Measurements from ENCODE around the gene SP6. TPM values are rescaled to one million over a fixed set of nuclear protein-coding genes. Genes with fewer than 3 reads are reported as not detected.

SP6 gene
- total and polyA plus RNA-seq, 2 of the 4 experiments (the other 2 are of a cell fraction), result under 0.01 to 0.31 TPM

DNA sequence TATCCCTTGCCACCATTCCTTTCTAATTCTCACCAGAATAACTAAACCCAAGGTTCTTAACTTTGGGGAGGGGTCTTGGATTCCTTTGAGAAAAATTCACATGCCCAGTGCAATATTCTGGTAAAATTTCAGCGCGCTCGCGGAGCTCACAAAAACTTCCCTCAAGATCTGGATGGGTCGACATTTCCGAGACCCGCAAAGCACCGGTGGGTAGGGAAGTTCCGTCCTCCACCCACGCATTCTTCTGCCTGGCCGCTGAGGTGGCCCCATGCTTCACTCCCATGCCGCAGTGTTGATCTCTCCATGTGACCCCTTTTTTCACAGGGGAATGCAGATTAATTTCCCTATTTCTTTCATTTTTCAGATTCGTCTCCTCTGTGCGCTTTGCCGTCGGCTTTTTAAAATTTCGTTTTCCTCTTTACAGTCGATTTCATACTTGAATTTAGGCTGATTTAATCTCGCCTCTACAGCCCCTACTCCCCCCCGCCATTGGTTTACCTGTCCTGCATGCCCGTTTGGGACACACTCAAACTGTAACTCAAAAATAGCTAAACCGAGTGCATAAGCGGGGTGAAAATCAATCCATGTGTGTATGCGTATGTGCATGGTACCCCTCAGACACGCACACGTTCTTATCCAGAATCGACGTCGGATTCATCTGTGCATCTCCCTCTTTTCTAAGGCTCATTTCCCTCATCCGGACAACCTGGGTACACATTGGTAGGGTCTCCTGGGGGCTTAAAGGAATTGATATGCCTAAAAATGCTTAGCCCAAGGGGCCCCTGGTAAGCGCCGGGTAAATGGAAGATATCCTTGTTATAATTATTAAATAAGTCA, 1.4 kb upstream of the SP6 start:
- Histone ChIP-seq H3K4me3 (ENCODE audit: insufficient read depth, low read depth, low read length) (no peak overlapping the region), H3K27me3 (ENCODE audit: control insufficient read depth, insufficient read depth, low read length) (peaks cover 86% of the 10 kb centered on the region), H2AFZ (replicated peaks; ENCODE audit: low read length, poor library complexity) (no peak overlapping the region), H2BK120ac (ENCODE audit: low read depth, low read length) (no peak overlapping the region), H3K9ac (ENCODE audit: low read depth, low read length) (no peak overlapping the region), H3K79me1 (ENCODE audit: low read depth in 1 of 2, low read length in 2 of 2) (no peaks in the 10 kb centered on the region), H3K36me3 (ENCODE audit: control insufficient read depth, insufficient read depth, low read length) (no peaks in the 10 kb centered on the region), H3K4ac (ENCODE audit: low read depth, low read length) (no peak overlapping the region), H3K27ac (ENCODE audit: insufficient read depth, low read length) (no peak overlapping the region), H3K18ac (ENCODE audit: low read depth, low read length) (no peak overlapping the region), H4K91ac (ENCODE audit: insufficient read depth, low read depth, low read length) (no peak overlapping the region), H3K4me2 (ENCODE audit: low read depth, low read length) (no peak overlapping the region), H3K56ac (ENCODE audit: extremely low read depth, insufficient read depth, low read length) (no peak overlapping the region), H2AK9ac (replicated peaks; ENCODE audit: low read depth, low read length, poor library complexity) (no peak overlapping the region), H3K4me1 (ENCODE audit: control insufficient read depth, insufficient read depth, low read length) (no peaks in the 10 kb centered on the region), H3K9me1 (ENCODE audit: insufficient read depth, low read length) (no peaks in the 10 kb centered on the region), H3K14ac (replicated peaks; ENCODE audit: low read depth, low read length) (no peak overlapping the region), H4K20me1 (ENCODE audit: insufficient read depth, low read length) (no peaks in the 10 kb centered on the region), H3K9me3 (ENCODE audit: control insufficient read depth, insufficient read depth, low read length) (no peaks in the 10 kb centered on the region), H4K8ac (ENCODE audit: low read depth in 2 of 2, low read length in 2 of 2) (no peak overlapping the region), H2BK15ac (ENCODE audit: low read depth, low read length) (no peak overlapping the region), H2BK20ac (ENCODE audit: low read depth, low read length) (no peak overlapping the region), H2AK5ac (ENCODE audit: low read depth, low read length) (no peak overlapping the region), H4K5ac (ENCODE audit: low read depth, low read length) (no peak overlapping the region), H2BK5ac (ENCODE audit: low read depth, low read length, poor library complexity, severe bottlenecking) (no peak overlapping the region), H3K23ac (ENCODE audit: low read depth, low read length) (no peak overlapping the region)
- 31% methylated on average over 11 of the region's 32 CpGs; no CpG with 5 or more reads in 1 of the 2 experiments for WGBS, 2 experiments (ENCODE audit: extremely low coverage in 2 of 2, insufficient read length in 1 of 2)
- no TSS peak for BruUV-seq (replicated peaks)
- POLR2A ChIA-PET (ENCODE audit: unreplicated experiment), result no interaction called here
- TF ChIP-seq MAFK (IDR thresholded peaks at IDR 0.05; ENCODE audit: low read depth, low read length) (no peak), RAD21 (IDR thresholded peaks at IDR 0.05; ENCODE audit: low read length) (no peak), POLR2A (IDR thresholded peaks at IDR 0.05; ENCODE audit: low read depth, low read length) (no peak), RCOR1 (IDR thresholded peaks at IDR 0.05; ENCODE audit: insufficient replicate concordance, low read length) (no peak), MXI1 (IDR thresholded peaks at IDR 0.05; ENCODE audit: borderline replicate concordance, low read depth, low read length) (no peak), MAZ (IDR thresholded peaks at IDR 0.05; ENCODE audit: borderline replicate concordance, low read depth, low read length) (no peak), FOS (IDR thresholded peaks at IDR 0.05; ENCODE audit: low read depth, low read length) (no peak)
- TF ChIP-seq, protein P1, sequence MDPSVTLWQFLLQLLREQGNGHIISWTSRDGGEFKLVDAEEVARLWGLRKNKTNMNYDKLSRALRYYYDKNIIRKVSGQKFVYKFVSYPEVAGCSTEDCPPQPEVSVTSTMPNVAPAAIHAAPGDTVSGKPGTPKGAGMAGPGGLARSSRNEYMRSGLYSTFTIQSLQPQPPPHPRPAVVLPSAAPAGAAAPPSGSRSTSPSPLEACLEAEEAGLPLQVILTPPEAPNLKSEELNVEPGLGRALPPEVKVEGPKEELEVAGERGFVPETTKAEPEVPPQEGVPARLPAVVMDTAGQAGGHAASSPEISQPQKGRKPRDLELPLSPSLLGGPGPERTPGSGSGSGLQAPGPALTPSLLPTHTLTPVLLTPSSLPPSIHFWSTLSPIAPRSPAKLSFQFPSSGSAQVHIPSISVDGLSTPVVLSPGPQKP (IDR thresholded peaks at IDR 0.05; ENCODE audit: borderline replicate concordance, low read depth, low read length), result no peak
- TF ChIP-seq, protein P2, sequence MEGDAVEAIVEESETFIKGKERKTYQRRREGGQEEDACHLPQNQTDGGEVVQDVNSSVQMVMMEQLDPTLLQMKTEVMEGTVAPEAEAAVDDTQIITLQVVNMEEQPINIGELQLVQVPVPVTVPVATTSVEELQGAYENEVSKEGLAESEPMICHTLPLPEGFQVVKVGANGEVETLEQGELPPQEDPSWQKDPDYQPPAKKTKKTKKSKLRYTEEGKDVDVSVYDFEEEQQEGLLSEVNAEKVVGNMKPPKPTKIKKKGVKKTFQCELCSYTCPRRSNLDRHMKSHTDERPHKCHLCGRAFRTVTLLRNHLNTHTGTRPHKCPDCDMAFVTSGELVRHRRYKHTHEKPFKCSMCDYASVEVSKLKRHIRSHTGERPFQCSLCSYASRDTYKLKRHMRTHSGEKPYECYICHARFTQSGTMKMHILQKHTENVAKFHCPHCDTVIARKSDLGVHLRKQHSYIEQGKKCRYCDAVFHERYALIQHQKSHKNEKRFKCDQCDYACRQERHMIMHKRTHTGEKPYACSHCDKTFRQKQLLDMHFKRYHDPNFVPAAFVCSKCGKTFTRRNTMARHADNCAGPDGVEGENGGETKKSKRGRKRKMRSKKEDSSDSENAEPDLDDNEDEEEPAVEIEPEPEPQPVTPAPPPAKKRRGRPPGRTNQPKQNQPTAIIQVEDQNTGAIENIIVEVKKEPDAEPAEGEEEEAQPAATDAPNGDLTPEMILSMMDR (conservative IDR thresholded peaks at IDR 0.05; ENCODE audit: low read depth, low read length), result no peak
- DNase-seq, result no peak
- no peak for ATAC-seq (ENCODE audit: low read depth)
- in situ Hi-C loops (cut with MboI; ENCODE audit: low sequenced_read_pairs), result no loop called here
- dilution Hi-C loops (cut with HindIII; ENCODE audit: low sequenced_read_pairs, unreplicated experiment), result no loop called here
- CTCF ChIA-PET, result no interaction called here
- intact Hi-C loops (cut with micrococcal nuclease), result no loop called here
